Gastroesophageal sphincter (tissue), 4 donors: ENCODE results near the gene DCX. TPM values are rescaled to one million over a fixed set of nuclear protein-coding genes. Genes with fewer than 3 reads are reported as not detected.

ENCODE experiments used
- ATAC-seq: fragments of 150-250 bp; one replicate; pipeline ENCODE4 v1.9.1; 2016; ENCODE audit warnings: mild to moderate bottlenecking, moderate library complexity
- H3K27ac ChIP-seq, 4 donors: fragments of 200-600 bp; sonication (generic) in 3 of 4; 1 replicate in 3 of 4; 2 replicates in 1 of 4; pipeline ENCODE4 v1.5.1; 2016 to 2019
- H3K27me3 ChIP-seq: fragments of 200-600 bp; sonication (generic); one replicate; pipeline ENCODE4 v1.5.1; 2019
- H3K36me3 ChIP-seq, 2 donors: fragments of 200-600 bp; sonication (generic); one replicate each; pipeline ENCODE4 v1.5.1; 2019; ENCODE audit warnings: control low read depth in 1 of 2
- H3K4me1 ChIP-seq, 3 donors: fragments of 200-600 bp; sonication (generic); 1 replicate in 2 of 3; 2 replicates in 1 of 3; pipeline ENCODE4 v1.5.1; 2016 to 2019; ENCODE audit warnings: control low read depth in 2 of 3
- H3K4me3 ChIP-seq, 2 donors: fragments of 200-600 bp; sonication (generic); one replicate each; pipeline ENCODE4 v1.5.1; 2019; ENCODE audit warnings: mild to moderate bottlenecking in 1 of 2, moderate library complexity in 1 of 2
- H3K9me3 ChIP-seq, 3 donors: fragments of 200-600 bp; sonication (generic); one replicate each; pipeline ENCODE4 v1.5.1; 2017 to 2019; ENCODE audit warnings: control low read depth in 2 of 3
- CTCF ChIP-seq, 4 experiments: fragments of 200-600 bp in 2 of 4; fragments of 450-650 bp in 2 of 4; sonication (generic) in 1 of 4; IDR thresholded peaks; one replicate each; pipeline ENCODE4 v1.5.1; 2017 to 2019; ENCODE audit warnings: antibody characterized with exemption in 4 of 4, mild to moderate bottlenecking in 2 of 4, moderate library complexity in 2 of 4
- EP300 ChIP-seq: sonication (generic); formaldehyde crosslinking; IDR thresholded peaks from one replicate; pipeline ENCODE4 v1.6.1; 2017; ENCODE audit warnings: antibody characterized with exemption, mild to moderate bottlenecking
- POLR2A ChIP-seq, 2 donors: fragments of 450-650 bp; IDR thresholded peaks; one replicate each; pipeline ENCODE4 v1.6.1; 2017; ENCODE audit warnings: antibody characterized with exemption in 2 of 2, mild to moderate bottlenecking in 2 of 2, moderate library complexity in 1 of 2
- POLR2AphosphoS5 ChIP-seq: sonication (generic); formaldehyde crosslinking; IDR thresholded peaks from one replicate; pipeline ENCODE4 v1.6.1; 2017; ENCODE audit warnings: antibody characterized with exemption
- WGBS, 2 donors: methylation state at CpG; one replicate each; pipeline ENCODE4 v1.1.5; 2018; ENCODE audit warnings: low coverage in 1 of 2; 5-methylcytosine and 5-hydroxymethylcytosine counted together
- total RNA-seq, 4 donors: library from RNA; depleted of rRNA; stranded (reverse); fragments of >200 nt; gene quantifications; one replicate each; pipeline ENCODE4 v1.1.0, GENCODE V29; 2016

DCX gene
- total RNA-seq, 4 donors from 2014 or later: under 0.01 TPM; not detected in 3

GRCh38 chrX:111284631-111285293 is 127.2 kb downstream of the DCX start:
- Histone ChIP-seq H3K36me3 (no peaks in the 10 kb centered on the region), H3K9me3 (no peaks in the 10 kb centered on the region), H3K4me1 (no peaks in the 10 kb centered on the region), H3K27ac (no peak overlapping the region), H3K27me3 (no peaks in the 10 kb centered on the region), H3K4me3 (no peak overlapping the region)
- TF ChIP-seq POLR2AphosphoS5 (no peak), POLR2A (IDR thresholded peaks at IDR 0.05) (no peak), EP300 (no peak), CTCF (IDR thresholded peaks at IDR 0.05) (no peak)
- ATAC-seq: no peak
- WGBS, 2 donors: 54 to 73% methylated on average over 2 to 6 of the region's 8 CpGs

GRCh38 chrX:111283446-111283845 is 128.5 kb downstream of the DCX start:
- no peak overlapping the region for H3K4me3 ChIP-seq
- no peak for TF ChIP-seq CTCF (IDR thresholded peaks at IDR 0.05)
- TF ChIP-seq POLR2AphosphoS5: no peak
- TF ChIP-seq POLR2A (IDR thresholded peaks at IDR 0.05): no peak
- no peaks in the 10 kb centered on the region for H3K36me3 ChIP-seq
- no peaks in the 10 kb centered on the region for H3K27me3 ChIP-seq
- WGBS, 2 donors: 76% methylated on average over 2 of the region's 2 CpGs; no CpG with 5 or more reads in 1 of the 2 donors
- H3K9me3 ChIP-seq: no peaks in the 10 kb centered on the region
- ATAC-seq: no peak
- no peaks in the 10 kb centered on the region for H3K4me1 ChIP-seq
- no peak overlapping the region for H3K27ac ChIP-seq

- Histone ChIP-seq H3K36me3 (no peaks in the 10 kb centered on the region), H3K27ac (no peak overlapping the region), H3K27me3 (no peaks in the 10 kb centered on the region), H3K4me3 (no peak overlapping the region), H3K9me3 (no peaks in the 10 kb centered on the region), H3K4me1 (no peaks in the 10 kb centered on the region)
- WGBS, 2 donors: no CpG with 5 or more reads among the region's 1 CpG
- TF ChIP-seq CTCF (IDR thresholded peaks at IDR 0.05): no peak
- TF ChIP-seq POLR2A (IDR thresholded peaks at IDR 0.05): no peak
- TF ChIP-seq POLR2AphosphoS5: no peak
- no peak for TF ChIP-seq EP300
- no peak for ATAC-seq
Observed at GRCh38 chrX:111282991-111283390, 129.0 kb downstream of the DCX start.

- TF ChIP-seq CTCF (IDR thresholded peaks at IDR 0.05) (no peak), POLR2AphosphoS5 (no peak), POLR2A (IDR thresholded peaks at IDR 0.05) (no peak), EP300 (no peak)
- Histone ChIP-seq H3K36me3 (no peaks in the 10 kb centered on the region), H3K4me1 (no peaks in the 10 kb centered on the region), H3K4me3 (no peak overlapping the region), H3K27me3 (no peaks in the 10 kb centered on the region), H3K27ac (no peak overlapping the region), H3K9me3 (no peaks in the 10 kb centered on the region)
- 67 to 94% methylated on average over 6 of the region's 6 CpGs for WGBS, 2 donors
- no peak for ATAC-seq
Observed at GRCh38 chrX:111282139-111282538, 129.9 kb downstream of the DCX start.

GRCh38 chrX:111270339-111270738 is 141.7 kb downstream of the DCX start, which contains the start of gene CAPN6:
TSS of gene CAPN6 (minus strand) at chrX:111270483. CDS start at chrX:111263936, 6,547 bp downstream.
- Histone ChIP-seq H3K27ac (no peak within 1 kb of the TSS), H3K27me3 (no peaks in the 10 kb centered on the region), H3K4me1 (no peaks in the 10 kb centered on the region), H3K9me3 (no peaks in the 10 kb centered on the region), H3K36me3 (no peaks in the 10 kb centered on the region), H3K4me3 (no peak within 1 kb of the TSS)
- peak; percentile 43 for ATAC-seq
- TF ChIP-seq EP300 (no peak), CTCF (IDR thresholded peaks at IDR 0.05) (no peak), POLR2A (IDR thresholded peaks at IDR 0.05) (no peak), POLR2AphosphoS5 (no peak)
- WGBS, 2 donors: 30 to 60% methylated on average over 1 to 5 of the region's 8 CpGs
